Measurements from ENCODE around the gene PLD2.

The PLD2 gene

DNA sequence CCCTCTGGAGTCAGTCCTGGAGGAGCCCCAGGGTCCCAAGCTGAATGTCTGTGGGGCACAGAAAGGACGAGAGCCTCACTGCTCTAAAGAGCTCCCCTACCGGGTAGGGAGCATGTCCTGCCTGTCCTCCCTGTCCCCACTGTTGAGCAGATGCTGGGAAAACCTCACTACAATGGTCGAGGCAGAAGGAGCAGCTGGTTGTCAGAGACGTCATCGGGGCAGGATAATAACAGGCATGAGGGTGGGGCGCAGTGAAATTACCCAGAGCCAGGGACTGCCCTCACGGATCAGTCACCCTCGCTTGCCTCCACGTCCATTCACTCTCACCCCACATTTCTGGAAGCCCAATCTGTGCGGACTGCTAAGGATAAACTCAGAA, 34.7 kb upstream of the PLD2 start:
- Histone ChIP-seq H3K4me3 (IDR thresholded peaks at IDR 0.05; ENCODE audit: insufficient read depth, low read depth, low read length) (no peak overlapping the region), H3K79me2 (ENCODE audit: insufficient read depth, low read depth) (no peaks in the 10 kb centered on the region), H2AFZ (ENCODE audit: low read depth) (no peak overlapping the region), H3K27me3 (ENCODE audit: insufficient read depth, low read depth) (no peaks in the 10 kb centered on the region), H3K36me3 (ENCODE audit: insufficient read depth) (no peaks in the 10 kb centered on the region), H3K27ac (no peak overlapping the region), H3K4me2 (no peak overlapping the region), H3K4me1 (ENCODE audit: low read depth, poor library complexity, severe bottlenecking) (no peaks in the 10 kb centered on the region), H3K9ac (no peak overlapping the region), H4K20me1 (ENCODE audit: insufficient read depth) (no peaks in the 10 kb centered on the region)
- TF ChIP-seq, protein P1, sequence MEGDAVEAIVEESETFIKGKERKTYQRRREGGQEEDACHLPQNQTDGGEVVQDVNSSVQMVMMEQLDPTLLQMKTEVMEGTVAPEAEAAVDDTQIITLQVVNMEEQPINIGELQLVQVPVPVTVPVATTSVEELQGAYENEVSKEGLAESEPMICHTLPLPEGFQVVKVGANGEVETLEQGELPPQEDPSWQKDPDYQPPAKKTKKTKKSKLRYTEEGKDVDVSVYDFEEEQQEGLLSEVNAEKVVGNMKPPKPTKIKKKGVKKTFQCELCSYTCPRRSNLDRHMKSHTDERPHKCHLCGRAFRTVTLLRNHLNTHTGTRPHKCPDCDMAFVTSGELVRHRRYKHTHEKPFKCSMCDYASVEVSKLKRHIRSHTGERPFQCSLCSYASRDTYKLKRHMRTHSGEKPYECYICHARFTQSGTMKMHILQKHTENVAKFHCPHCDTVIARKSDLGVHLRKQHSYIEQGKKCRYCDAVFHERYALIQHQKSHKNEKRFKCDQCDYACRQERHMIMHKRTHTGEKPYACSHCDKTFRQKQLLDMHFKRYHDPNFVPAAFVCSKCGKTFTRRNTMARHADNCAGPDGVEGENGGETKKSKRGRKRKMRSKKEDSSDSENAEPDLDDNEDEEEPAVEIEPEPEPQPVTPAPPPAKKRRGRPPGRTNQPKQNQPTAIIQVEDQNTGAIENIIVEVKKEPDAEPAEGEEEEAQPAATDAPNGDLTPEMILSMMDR (conservative IDR thresholded peaks at IDR 0.05; ENCODE audit: low read depth, low read length), result no peak

DNA sequence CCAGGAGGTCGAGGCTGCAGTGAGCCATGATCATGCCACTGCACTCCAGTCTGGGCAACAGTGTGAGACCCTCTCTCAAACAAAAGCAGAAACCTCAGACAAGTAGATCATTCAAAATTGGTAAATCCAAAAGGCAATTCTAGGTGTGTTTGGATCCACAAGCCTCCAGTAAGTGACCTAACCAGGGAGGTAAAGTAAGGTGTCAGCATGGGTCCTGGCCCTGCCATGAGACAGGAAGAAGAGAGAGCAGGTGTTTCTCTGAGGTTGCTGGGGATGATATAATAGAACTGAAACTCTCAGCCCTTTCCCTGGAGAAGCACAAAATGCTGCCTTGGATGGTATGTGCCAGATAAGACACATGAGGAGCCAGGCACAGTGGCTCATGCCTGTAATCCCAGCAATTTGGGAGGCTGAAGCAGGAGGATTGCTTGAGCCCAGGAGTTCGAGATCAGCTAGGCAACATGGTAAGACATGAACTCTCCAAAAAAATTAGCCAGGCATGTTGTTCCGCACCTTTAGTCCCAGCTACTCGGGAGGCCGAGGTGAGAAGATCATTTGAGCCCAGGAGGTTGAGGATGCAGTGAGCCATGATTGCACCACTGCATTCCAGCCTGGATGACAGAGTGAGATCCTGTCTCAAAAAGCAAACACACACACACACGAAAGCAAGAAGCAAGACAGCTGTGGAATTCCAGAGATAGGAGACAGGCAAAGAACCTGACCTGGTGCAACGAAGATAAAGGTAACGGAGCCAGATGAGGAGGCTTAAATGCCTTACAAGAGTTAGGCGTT, 28.8 kb upstream of the PLD2 start:
- Histone ChIP-seq H3K4me1 (ENCODE audit: low read depth, poor library complexity, severe bottlenecking) (no peaks in the 10 kb centered on the region), H3K4me2 (no peak overlapping the region), H3K27me3 (ENCODE audit: insufficient read depth, low read depth) (no peaks in the 10 kb centered on the region), H3K9ac (no peak overlapping the region), H4K20me1 (ENCODE audit: insufficient read depth) (no peaks in the 10 kb centered on the region), H2AFZ (ENCODE audit: low read depth) (no peak overlapping the region), H3K79me2 (ENCODE audit: insufficient read depth, low read depth) (no peaks in the 10 kb centered on the region), H3K4me3 (IDR thresholded peaks at IDR 0.05; ENCODE audit: insufficient read depth, low read depth, low read length) (no peak overlapping the region), H3K27ac (no peak overlapping the region), H3K36me3 (ENCODE audit: insufficient read depth) (no peaks in the 10 kb centered on the region)
- TF ChIP-seq, protein P1 (conservative IDR thresholded peaks at IDR 0.05; ENCODE audit: low read depth, low read length), result no peak

DNA sequence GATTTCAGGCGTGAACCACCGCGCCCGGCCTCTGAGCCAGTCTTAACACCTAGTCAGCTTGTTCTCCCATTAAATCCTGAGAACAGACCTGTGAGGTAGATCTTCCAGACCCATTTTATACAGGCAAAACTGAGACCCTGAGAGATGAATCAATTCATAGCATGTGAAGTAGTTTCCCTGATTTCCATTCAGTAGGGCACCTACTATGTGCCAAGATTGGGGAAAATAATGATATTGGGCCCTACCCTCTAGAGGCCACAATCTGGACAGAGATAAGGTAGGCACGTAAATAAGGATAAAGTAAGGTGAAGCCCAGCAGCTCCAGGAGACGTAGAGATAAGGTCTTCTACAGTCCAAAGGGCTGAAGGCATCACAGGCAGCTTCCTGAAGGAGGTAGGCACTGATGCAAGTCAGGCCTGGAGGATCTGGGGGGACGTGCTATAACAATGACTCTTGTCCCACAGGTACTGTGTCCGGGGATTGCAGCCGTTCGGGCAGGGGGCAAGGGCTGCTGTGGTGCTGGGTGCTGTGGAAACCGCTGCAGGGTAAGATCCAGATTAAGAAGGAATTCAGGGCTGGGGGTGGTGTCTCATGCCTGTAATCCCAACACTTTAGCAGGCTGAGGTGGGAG, 26.5 kb upstream of the PLD2 start:
- Histone ChIP-seq H3K27me3 (ENCODE audit: insufficient read depth, low read depth) (no peaks in the 10 kb centered on the region), H4K20me1 (ENCODE audit: insufficient read depth) (no peaks in the 10 kb centered on the region), H3K79me2 (ENCODE audit: insufficient read depth, low read depth) (no peaks in the 10 kb centered on the region)

DNA sequence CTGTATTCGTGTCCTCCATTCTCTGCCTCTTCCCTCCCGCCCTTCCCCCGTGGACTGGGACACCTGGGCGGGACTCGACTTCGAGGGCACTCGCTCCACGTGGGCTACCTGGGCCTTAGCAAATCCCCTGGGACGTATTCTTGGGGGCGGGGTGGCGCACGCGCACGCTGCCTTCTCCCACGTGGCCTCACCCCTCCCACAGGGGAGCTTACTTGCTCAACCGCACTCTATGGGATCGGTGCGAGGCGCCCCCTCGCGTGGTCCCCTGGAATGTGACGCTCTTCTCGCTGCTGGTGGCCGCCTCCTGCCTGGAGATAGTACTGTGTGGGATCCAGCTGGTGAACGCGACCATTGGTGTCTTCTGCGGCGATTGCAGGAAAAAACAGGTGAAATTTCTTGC, 24.3 kb upstream of the PLD2 start:
- no peak overlapping the region for H3K4me3 ChIP-seq (IDR thresholded peaks at IDR 0.05; ENCODE audit: insufficient read depth, low read depth, low read length)
- H3K4me2 ChIP-seq, result no peak overlapping the region
- no peaks in the 10 kb centered on the region for H3K36me3 ChIP-seq (ENCODE audit: insufficient read depth)
- no peaks in the 10 kb centered on the region for H3K27me3 ChIP-seq (ENCODE audit: insufficient read depth, low read depth)
- no peaks in the 10 kb centered on the region for H4K20me1 ChIP-seq (ENCODE audit: insufficient read depth)
- TF ChIP-seq, protein P1 (conservative IDR thresholded peaks at IDR 0.05; ENCODE audit: low read depth, low read length), result no peak
- H3K9ac ChIP-seq, result no peak overlapping the region
- no peaks in the 10 kb centered on the region for H3K4me1 ChIP-seq (ENCODE audit: low read depth, poor library complexity, severe bottlenecking)
- no peaks in the 10 kb centered on the region for H3K79me2 ChIP-seq (ENCODE audit: insufficient read depth, low read depth)
- H3K27ac ChIP-seq, result no peak overlapping the region
- no peak overlapping the region for H2AFZ ChIP-seq (ENCODE audit: low read depth)

More for the DNA sequence above, 26.5 kb upstream of the PLD2 start:
- Histone ChIP-seq H3K4me3 (IDR thresholded peaks at IDR 0.05; ENCODE audit: insufficient read depth, low read depth, low read length) (no peak overlapping the region), H3K36me3 (ENCODE audit: insufficient read depth) (no peaks in the 10 kb centered on the region), H2AFZ (ENCODE audit: low read depth) (no peak overlapping the region), H3K9ac (no peak overlapping the region), H3K4me2 (no peak overlapping the region), H3K27ac (no peak overlapping the region), H3K4me1 (ENCODE audit: low read depth, poor library complexity, severe bottlenecking) (no peaks in the 10 kb centered on the region)
- TF ChIP-seq, protein P1 (conservative IDR thresholded peaks at IDR 0.05; ENCODE audit: low read depth, low read length), result no peak

Data from KMS-11 (cell line).